Activated T-cell treated with anti-CD3 and anti-CD28 coated beads for 1 hour (primary cell): ENCODE data around the gene SAP30L.
A peak's percentile ranks its signal among the peaks of the same experiment; 100 is the strongest.

Experiments used
- DNase-seq: peaks from one replicate; pipeline ENCODE4 v3.0.0-alpha.2; 2020; ENCODE audit warnings: low read depth

The SAP30L gene

GRCh38 chr5:154465169-154465568 is 19.4 kb downstream of the SAP30L start:
- DNase-seq, result no peak

- no peak for DNase-seq
Measured at GRCh38 chr5:154466147-154466546, 20.4 kb downstream of the SAP30L start.

DNA sequence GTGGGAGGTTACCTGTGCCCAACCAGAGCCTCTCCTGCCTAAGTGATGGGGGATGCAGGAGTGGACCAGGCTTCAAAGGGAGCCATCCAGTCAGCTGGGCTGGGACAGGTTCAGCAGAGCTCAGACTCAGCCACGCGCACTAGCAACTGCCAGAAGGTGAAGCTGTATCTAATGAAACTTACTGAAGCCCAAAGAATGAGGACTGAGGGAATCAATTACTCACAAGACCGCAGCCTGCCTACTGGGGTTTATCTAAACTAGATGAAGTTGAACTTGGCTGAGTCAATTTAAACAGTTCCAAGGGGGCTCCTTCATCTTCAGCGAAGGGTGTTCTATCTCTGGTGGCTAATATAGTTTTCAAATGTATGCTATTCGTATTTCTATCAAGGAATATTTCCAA is 20.9 kb downstream of the SAP30L start:
- DNase-seq, result no peak

DNA sequence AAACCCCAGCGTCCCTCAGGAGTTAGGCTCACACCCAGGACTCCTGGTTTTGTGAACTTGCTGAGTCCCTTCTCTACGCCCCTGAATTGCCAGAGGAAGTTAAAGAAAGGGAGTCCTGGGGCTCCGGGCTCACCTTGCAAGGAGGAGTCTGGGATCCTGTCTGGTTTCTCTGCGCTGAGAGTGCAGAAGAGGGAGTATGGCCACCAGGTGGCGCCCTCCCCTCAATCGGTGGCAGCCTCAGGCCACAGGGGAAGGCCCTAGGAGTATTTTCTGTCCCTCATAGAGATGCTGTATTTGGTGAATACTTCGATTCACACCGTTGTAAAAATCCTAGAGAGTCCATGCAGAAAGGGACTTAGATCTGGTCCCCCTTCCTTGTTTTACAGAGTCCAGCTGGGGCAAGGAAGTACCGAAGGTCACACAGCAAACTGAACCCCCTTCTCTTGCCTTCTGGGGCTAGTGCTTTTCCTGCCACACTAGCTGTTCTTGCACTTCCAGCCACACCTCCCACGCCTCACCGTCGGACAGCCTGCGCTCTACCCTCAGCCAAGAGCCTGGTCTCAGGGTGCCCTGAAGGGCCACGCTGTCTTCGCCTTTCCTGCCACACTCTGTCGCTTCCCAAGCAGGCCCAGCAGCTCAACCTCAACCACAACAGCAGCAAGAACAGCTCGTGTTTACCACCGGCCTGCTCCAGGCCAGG is 22.0 kb downstream of the SAP30L start:
- peak; percentile 73 for DNase-seq

- DNase-seq, result no peak
Measured at GRCh38 chr5:154470137-154470536, 24.3 kb downstream of the SAP30L start.

DNA sequence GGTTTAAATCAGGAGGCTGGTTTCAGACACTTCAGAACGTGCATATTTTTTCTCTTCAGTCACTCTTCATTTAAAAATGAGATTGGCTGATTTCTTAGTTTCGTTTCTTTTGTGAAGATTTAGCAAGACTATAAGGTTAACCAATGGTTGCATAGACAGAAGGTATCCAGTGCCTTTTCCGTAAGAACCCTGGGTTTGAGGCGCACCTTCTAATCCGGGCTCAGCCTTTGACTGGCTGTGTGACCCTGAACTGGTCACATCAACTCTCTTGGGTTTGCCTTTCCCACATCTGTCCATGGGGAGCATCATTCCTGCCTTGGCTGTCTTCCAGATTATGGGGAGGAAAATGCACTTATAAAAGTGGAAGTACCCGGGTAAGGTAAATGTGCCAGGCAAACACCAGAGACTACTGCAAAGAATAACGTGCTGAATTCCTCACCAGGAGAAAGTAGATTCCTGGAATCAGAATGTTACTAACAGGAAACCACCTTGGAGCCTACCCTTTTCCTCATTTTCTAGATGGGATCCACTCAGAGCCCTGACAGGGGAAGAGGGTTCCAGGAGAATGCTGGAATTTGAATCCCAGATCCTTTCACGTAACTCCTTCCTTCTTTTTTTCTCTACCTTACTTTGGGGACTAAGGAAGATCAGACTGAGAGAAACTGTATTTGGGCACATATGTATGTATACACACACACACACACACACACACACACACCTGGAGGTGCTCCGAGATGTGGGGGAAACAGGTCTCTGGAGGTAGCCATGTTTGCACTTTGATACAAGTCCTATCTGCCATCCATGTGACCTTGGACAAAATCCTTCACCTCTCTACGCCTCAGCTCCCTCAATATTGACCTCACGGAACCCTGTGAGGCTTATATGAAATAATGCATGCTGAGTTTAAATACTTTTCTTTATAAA is 25.4 kb downstream of the SAP30L start:
- DNase-seq, result no peak

DNA sequence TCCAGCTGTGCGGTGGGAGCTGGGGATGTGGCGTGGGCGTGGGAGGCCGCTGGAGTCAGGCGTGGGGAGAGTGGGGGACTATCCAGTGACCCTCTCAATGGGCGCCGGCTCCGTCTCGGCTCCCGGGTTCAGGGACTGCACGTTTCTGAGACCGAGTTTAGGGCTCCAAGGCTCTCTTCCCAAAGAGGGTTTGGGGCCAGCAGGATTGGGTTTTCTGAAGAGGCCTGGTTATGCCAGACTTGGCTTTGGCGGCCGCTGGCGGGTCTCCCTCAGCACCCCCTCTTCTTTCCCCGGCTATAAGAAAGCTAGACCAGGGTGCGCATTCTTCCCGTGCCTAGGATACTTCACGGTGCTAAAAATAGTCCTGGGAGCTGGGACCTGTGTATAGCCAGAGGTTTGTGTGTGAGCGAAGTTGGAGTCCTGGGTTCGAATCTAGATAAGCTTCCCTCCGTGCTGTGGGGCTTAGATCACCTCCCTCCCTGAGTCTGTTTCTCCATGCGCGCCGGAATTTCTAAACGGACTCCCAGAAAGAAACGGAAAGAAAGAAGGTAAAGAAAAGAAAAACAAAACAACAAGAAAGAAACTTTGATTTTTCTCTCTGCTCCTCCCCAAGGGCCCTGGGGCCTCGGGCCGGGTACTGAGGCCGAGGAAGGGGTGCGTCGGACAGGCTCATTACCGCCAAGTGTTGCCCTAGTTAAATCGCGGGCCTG is 27.2 kb downstream of the SAP30L start:
- DNase-seq, result no peak

- DNase-seq, result no peak
Measured at GRCh38 chr5:154473581-154474283, 27.9 kb downstream of the SAP30L start.

DNA sequence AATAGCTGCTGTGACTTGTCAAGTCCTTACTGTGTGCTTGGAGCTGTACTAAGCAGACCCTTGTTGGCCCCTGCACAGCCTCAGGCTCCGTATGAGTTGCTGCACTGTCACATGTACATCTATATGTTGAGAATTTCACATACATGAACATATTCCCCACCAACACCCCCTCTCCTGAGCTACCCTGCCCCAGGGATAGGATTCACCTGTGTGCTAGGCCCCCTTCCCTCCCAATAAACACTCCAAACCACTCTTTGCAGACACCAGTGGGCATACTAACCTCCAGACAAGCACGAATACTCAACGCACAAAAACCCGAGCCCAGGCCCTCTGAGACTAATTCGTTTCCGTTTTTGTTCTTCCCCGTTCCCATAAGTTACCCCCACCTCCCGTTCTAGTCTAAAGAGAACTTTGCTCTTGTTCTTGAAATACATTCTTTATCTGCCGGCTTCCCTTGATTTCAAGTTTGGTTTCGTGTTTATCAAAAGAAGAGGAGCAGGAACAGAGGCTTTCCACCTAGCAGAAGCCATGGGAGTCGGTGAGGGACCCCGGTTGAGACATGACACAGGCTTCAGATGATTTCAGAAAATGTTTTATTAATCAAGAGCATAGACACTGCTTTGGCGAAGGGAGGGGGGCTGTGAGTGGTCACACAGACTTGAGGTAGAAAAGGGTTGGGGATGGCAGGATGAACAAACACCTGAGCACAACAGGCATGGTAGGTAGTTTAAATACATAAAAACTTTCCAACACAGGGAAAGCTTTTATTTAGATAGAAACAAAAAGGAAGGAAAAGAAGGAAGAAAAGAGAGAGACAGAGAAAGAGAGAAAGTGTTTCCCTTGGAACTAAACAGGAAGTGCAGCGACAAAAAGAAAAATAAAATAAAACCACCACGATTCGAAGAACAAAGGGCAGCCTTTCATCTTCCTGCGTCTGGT is 28.9 kb downstream of the SAP30L start:
- DNase-seq, result no peak

DNA sequence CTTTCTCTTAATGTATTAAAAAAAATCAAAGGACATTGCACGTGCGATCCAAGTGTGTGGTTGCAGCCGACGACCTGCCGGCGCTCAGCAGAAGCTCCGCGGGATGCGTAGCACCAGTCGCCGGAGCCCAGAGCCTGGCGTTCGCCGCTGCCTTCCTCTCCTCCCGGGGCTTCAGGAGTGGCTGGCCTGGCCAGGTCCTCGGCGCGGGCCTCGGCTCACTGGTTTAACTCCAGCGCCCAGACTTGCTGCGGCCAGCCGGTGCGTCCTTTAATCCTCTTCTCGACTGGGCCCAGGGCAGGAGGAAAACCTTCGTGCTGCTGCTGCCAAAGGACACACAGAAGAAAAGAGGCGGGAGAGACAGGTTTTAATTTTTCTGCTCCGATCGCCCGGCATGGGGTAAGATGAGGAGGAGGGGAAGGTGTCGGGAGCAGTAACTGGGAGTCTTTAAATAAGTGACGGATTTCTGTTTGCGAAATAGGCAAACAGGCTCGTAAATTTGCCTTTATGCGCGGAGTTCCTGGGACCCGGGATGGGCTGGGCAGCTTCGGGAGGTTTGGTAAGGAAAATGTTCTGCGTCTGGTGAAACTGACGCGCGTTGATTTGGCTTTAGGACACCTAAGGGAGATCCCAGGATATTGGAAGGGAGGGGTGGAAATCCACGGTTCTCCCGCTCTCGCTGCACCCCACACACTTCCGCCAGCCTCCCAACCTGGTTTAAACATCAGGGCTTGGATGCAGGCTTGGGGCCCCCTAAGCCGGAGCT is 30.0 kb downstream of the SAP30L start:
- DNase-seq, result no peak

- no peak for DNase-seq
Measured at GRCh38 chr5:154476354-154477205, 30.8 kb downstream of the SAP30L start.

DNA sequence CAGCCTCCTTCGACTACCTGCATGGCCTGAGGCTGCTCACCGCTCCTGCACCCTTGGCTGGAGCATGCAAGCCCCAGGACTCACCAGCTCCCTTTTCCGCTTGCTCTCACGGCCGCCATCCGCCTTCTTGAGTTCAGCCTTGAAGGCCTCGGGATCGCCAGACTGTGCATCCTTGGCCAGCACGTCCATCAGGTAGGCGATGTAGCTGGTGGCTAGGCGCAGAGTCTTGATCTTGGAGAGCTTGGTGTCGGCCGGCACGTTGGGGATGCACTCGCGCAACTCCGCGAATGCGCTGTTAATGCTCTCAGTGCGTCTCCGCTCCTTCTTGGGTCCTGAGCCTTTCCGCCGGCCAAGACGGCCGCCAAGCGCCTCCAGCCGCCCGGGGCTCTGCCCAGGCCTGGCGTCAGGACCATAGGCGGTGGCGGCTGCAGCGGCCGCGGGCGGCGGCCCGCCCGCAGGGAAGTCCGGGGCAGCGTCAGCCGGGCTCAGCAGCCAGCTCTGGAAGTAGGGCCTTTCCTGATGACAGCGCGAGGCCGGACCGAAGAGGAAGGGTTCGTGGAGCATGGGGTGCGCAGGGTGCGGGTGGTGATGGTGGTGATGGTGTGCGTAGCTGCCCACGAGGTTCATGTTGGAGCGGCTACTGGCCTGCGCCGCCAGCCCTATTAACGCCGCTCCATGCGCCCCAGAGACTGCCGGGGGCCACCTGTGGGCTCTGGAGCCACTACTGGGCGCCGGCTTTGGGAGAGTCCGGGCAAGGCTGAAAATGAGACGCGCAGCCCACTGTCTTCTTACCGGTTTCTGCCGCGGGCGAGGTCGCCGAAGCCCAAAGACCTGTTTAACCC is 31.8 kb downstream of the SAP30L start:
- no peak for DNase-seq

GRCh38 chr5:154478224-154478565 is 32.4 kb downstream of the SAP30L start, which contains the start of gene HAND1:
Gene HAND1, minus strand, starts transcription at chr5:154478227. Its CDS starts 219 bp downstream, at chr5:154478008.
- DNase-seq, result no peak

GRCh38 chr5:154478752-154479159 is 33.0 kb downstream of the SAP30L start:
- no peak for DNase-seq

DNA sequence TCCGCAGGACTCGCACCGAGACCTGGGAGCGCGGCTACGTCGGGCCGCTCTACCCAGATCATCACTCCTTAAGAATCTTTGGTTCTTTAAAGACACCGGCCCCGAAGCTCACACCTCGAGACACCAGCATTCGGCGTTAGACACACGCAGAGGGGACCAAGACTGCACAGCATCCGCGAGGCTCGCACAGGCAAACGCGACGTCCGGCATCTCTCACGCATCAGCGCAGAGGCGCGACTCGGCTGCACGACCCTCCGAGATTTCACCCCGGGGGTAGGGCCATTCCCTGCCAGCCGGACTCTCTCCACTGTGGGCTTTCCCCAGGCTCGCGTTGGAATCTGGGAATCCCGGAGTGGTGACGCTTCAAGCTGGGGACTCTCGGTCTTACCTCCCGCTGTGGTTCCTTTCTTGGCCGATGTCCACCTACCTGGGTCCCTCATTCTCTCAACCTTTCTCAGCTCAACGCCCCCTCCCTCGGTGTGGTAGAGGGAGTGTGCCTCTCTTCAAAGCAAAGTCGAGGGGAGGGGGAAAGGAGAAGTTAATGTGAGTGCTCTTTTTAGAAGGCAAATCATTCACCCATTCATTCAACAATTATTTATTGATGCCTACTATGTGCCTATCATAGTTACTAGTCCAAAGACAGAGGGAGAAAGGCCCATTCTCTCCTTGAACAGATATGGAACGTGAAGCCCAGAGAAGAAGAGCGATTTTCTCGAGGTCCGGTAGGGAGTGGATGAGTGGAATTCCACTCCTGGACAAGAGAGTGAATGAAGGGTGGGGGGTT is 33.6 kb downstream of the SAP30L start:
- DNase-seq, result no peak

DNA sequence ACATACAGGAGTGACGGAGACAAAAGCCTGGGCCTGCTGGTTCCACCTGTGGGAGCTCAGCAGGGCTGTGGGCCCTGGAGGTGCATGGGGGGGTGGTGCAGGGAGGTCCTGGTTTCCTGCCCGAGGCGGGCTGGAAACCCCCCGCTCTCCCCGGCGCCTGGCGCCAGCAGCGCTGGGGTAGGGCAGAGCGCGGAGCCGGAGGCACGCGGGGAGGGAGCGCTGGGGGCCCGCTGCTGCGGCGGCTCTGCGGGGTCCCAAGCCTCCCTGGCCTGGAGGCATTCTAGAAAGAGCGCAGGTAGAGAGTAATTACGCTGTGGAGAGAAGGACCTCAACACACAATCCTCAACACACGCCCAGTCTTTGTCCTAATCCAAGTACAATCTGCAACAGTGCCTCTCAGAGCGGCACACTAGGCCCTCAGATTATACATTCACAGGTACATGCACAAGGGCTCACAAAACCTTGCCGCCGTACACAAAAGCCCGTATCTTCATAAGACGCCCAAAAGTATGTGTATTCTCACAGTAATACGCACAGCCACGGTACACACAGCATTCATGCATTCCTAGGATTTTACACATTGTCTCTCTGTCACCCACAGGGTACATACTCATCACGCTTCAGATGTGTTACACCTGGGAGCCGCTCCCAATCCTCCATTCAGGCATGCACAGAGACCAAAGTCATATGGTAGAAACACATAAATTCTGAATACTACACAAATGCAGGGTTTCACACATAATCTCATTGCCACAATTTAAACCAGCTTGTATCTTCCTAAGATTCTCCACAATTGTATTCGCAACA is 34.4 kb downstream of the SAP30L start:
- no peak for DNase-seq

DNA sequence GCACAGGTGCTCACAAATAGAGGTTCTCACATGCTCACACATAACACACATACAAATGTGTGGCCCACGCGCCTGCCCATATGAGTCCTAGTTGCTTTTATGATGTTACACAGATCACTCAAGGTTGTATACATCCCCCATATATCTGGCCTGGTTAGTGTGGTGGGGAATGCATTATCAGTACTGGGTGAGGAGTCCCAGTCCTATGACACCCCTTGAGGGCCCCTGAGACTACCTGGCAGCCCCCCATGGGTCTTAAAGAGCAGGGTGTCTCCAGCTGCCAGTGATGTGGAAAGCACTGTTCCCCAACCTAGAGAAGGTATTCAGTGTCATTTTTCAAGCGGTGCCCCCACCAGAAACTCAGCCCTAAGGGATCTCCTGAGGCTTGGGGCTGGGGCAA is 35.0 kb downstream of the SAP30L start:
- no peak for DNase-seq
